ENCODE measurements around the gene CREB5. TPM values are rescaled to one million over a fixed set of nuclear protein-coding genes. Genes with fewer than 3 reads are reported as not detected.

CREB5 gene
- total and polyA plus RNA-seq, 2 of the 13 experiments (the other 11 are each of a cell fraction or from before 2014, with no cell fraction given) = 0.38 to 0.71 TPM

GRCh38 chr7:28456044-28456443, 43.7 kb downstream of the CREB5 start:
- no peaks in the 10 kb centered on the region for H3K36me3 ChIP-seq (replicated peaks in 1 of 2; ENCODE audit: control insufficient read depth in 1 of 2, insufficient read depth in 2 of 2, low read length in 2 of 2)
- DNase-seq (ENCODE audit: low spot score) = no peak
- FAIRE-seq = no peak
- CTCF ChIA-PET (ENCODE audit: low intra/inter-chr PET ratio, low total read pairs) = no interaction called here
- no peaks in the 10 kb centered on the region for H3K9me3 ChIP-seq (ENCODE audit: low read length)
- no peak overlapping the region for H2AFZ ChIP-seq (ENCODE audit: low read length)
- no peak overlapping the region for H3K9ac ChIP-seq (ENCODE audit: insufficient read depth, low read depth, low read length)
- no peak overlapping the region for H3K4me3 ChIP-seq (replicated peaks in 1 of 3; ENCODE audit: insufficient read depth in 1 of 3, low read depth in 2 of 3, low read length in 3 of 3)
- H3K27me3 ChIP-seq (ENCODE audit: control insufficient read depth in 1 of 2, insufficient read depth in 2 of 2, low read length in 2 of 2) = no peaks in the 10 kb centered on the region
- intact Hi-C loops (cut with micrococcal nuclease; ENCODE audit: unreplicated experiment) (no loop called here), in situ Hi-C loops (cut with HindIII; ENCODE audit: extremely low pct_ligation_motif_present, low pct_unique_long_range_greater_than_20kb) (no loop called here)
- WGBS (ENCODE audit: low lambda C conversion rate) = 0% methylated on average over 1 of the region's 1 CpG
- H3K79me2 ChIP-seq (ENCODE audit: insufficient read depth, low read length) = no peaks in the 10 kb centered on the region
- POLR2A ChIA-PET = no interaction called here
- no TSS peak for BruUV-seq (replicated peaks)
- TF ChIP-seq ELF3 (CRISPR knock-in tag; IDR thresholded peaks at IDR 0.05) = no peak
- TF ChIP-seq ZNF160 (CRISPR knock-in tag; IDR thresholded peaks at IDR 0.05) = no peak
- no peak for TF ChIP-seq RFXANK (CRISPR knock-in tag; IDR thresholded peaks at IDR 0.05)
- TF ChIP-seq, protein P1, sequence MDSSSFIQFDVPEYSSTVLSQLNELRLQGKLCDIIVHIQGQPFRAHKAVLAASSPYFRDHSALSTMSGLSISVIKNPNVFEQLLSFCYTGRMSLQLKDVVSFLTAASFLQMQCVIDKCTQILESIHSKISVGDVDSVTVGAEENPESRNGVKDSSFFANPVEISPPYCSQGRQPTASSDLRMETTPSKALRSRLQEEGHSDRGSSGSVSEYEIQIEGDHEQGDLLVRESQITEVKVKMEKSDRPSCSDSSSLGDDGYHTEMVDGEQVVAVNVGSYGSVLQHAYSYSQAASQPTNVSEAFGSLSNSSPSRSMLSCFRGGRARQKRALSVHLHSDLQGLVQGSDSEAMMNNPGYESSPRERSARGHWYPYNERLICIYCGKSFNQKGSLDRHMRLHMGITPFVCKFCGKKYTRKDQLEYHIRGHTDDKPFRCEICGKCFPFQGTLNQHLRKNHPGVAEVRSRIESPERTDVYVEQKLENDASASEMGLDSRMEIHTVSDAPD (CRISPR knock-in tag; IDR thresholded peaks at IDR 0.05) = no peak
- no peak for TF ChIP-seq ZNF792 (CRISPR knock-in tag; IDR thresholded peaks at IDR 0.05)
- no peak for TF ChIP-seq NR2C2 (CRISPR knock-in tag; IDR thresholded peaks at IDR 0.05; ENCODE audit: borderline replicate concordance)
- TF ChIP-seq MED1 (CRISPR knock-in tag; IDR thresholded peaks at IDR 0.05) = no peak
- TF ChIP-seq SCMH1 (CRISPR knock-in tag; IDR thresholded peaks at IDR 0.05; ENCODE audit: borderline replicate concordance) = no peak
- TF ChIP-seq, protein P2, sequence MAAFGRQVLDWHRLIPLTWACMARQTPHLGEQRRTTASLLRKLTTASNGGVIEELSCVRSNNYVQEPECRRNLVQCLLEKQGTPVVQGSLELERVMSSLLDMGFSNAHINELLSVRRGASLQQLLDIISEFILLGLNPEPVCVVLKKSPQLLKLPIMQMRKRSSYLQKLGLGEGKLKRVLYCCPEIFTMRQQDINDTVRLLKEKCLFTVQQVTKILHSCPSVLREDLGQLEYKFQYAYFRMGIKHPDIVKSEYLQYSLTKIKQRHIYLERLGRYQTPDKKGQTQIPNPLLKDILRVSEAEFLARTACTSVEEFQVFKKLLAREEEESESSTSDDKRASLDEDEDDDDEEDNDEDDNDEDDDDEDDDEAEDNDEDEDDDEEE (CRISPR knock-in tag; IDR thresholded peaks at IDR 0.05) = no peak
- TF ChIP-seq TAF15 (IDR thresholded peaks at IDR 0.05; ENCODE audit: low read depth, low read length, poor library complexity, severe bottlenecking) = no peak
- TF ChIP-seq, protein P3, sequence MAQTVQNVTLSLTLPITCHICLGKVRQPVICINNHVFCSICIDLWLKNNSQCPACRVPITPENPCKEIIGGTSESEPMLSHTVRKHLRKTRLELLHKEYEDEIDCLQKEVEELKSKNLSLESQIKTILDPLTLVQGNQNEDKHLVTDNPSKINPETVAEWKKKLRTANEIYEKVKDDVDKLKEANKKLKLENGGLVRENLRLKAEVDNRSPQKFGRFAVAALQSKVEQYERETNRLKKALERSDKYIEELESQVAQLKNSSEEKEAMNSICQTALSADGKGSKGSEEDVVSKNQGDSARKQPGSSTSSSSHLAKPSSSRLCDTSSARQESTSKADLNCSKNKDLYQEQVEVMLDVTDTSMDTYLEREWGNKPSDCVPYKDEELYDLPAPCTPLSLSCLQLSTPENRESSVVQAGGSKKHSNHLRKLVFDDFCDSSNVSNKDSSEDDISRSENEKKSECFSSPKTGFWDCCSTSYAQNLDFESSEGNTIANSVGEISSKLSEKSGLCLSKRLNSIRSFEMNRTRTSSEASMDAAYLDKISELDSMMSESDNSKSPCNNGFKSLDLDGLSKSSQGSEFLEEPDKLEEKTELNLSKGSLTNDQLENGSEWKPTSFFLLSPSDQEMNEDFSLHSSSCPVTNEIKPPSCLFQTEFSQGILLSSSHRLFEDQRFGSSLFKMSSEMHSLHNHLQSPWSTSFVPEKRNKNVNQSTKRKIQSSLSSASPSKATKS (CRISPR knock-in tag; IDR thresholded peaks at IDR 0.05) = no peak
- TF ChIP-seq ZNF660 (CRISPR knock-in tag; IDR thresholded peaks at IDR 0.05; ENCODE audit: borderline replicate concordance, low read depth) = no peak
- TF ChIP-seq SRY (CRISPR knock-in tag; IDR thresholded peaks at IDR 0.05) = no peak
- no peak for TF ChIP-seq ZUFSP (CRISPR knock-in tag; IDR thresholded peaks at IDR 0.05; ENCODE audit: borderline replicate concordance)
- TF ChIP-seq, protein P4, sequence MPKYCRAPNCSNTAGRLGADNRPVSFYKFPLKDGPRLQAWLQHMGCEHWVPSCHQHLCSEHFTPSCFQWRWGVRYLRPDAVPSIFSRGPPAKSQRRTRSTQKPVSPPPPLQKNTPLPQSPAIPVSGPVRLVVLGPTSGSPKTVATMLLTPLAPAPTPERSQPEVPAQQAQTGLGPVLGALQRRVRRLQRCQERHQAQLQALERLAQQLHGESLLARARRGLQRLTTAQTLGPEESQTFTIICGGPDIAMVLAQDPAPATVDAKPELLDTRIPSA (CRISPR knock-in tag; IDR thresholded peaks at IDR 0.05; ENCODE audit: borderline replicate concordance) = no peak
- TF ChIP-seq ZBTB1 (CRISPR knock-in tag; IDR thresholded peaks at IDR 0.05; ENCODE audit: borderline replicate concordance) = no peak
- TF ChIP-seq ZNF790 (CRISPR knock-in tag; IDR thresholded peaks at IDR 0.05; ENCODE audit: borderline replicate concordance) = no peak
- no peaks in the 10 kb centered on the region for H4K20me1 ChIP-seq (ENCODE audit: insufficient read depth, low read length)
- H3K4me2 ChIP-seq (ENCODE audit: low read depth, low read length) = no peak overlapping the region
- H3K4me1 ChIP-seq (ENCODE audit: insufficient read depth, low read length) = no peaks in the 10 kb centered on the region
- no peak overlapping the region for H3K27ac ChIP-seq (ENCODE audit: extremely low read length, insufficient read depth, low read length)
- ATAC-seq = no peak
